BLaER1 treated with 17β-estradiol and CSF1 and Interleukin-3, amounts not matched to agents 10 nM and 100 nM (cell line): ENCODE data around the gene GFM1.

Experiments used
- H3K27ac ChIP-seq, 11 experiments: shearing (Covaris generic); formaldehyde crosslinking; 2 replicates each; pipeline ENCODE4 v1.8.1; 2022
- H3K27me3 ChIP-seq, 11 experiments: shearing (Covaris generic); formaldehyde crosslinking; 2 replicates each; pipeline ENCODE4 v1.8.1; 2022
- H3K36me3 ChIP-seq, 11 experiments: shearing (Covaris generic); formaldehyde crosslinking; 2 replicates each; pipeline ENCODE4 v1.8.1; 2022
- H3K4me1 ChIP-seq, 10 experiments: shearing (Covaris generic); formaldehyde crosslinking; 2 replicates each; pipeline ENCODE4 v1.8.1; 2022
- H3K4me2 ChIP-seq, 11 experiments: shearing (Covaris generic); formaldehyde crosslinking; 2 replicates each; pipeline ENCODE4 v1.8.1; 2022
- H3K4me3 ChIP-seq, 10 experiments: shearing (Covaris generic); formaldehyde crosslinking; 2 replicates each; pipeline ENCODE4 v1.8.1; 2022
- H3K9ac ChIP-seq, 11 experiments: shearing (Covaris generic); formaldehyde crosslinking; 2 replicates each; pipeline ENCODE4 v1.8.1; 2022
- H3K9me3 ChIP-seq, 11 experiments: shearing (Covaris generic); formaldehyde crosslinking; replicated peaks in 1 of 11; 2 replicates each; pipeline ENCODE4 v1.8.1; 2022
- H4K20me1 ChIP-seq, 11 experiments: shearing (Covaris generic); formaldehyde crosslinking; 2 replicates each; pipeline ENCODE4 v1.8.1; 2022
- Cebpa-rat ChIP-seq, 11 experiments: shearing (Covaris generic); IDR thresholded peaks; 2 replicates each; pipeline ENCODE4 v1.8.1; 2022

The GFM1 gene

GRCh38 chr3:158712443-158712842 is 68.1 kb downstream of the GFM1 start:
- no peak overlapping the region for H3K4me3 ChIP-seq
- H3K4me1 ChIP-seq: peaks cover 0 to 84% (median 2%) of the 10 kb centered on the region in 10 experiments; a peak in 9 of 20 replicates

GRCh38 chr3:158713094-158713499 is 68.8 kb downstream of the GFM1 start:
- no peak overlapping the region for H3K9ac ChIP-seq
- peak overlapping the region in 3 of 11 experiments; percentile 67 to 76 (median 73); a peak in 5 of 22 replicates for H3K27ac ChIP-seq
- peak overlapping the region in 3 of 11 experiments; percentile 73 to 86 (median 85); a peak in 6 of 22 replicates for H3K4me2 ChIP-seq
- no peak overlapping the region for H3K4me3 ChIP-seq
- H3K9me3 ChIP-seq: no peaks in the 10 kb centered on the region
- H3K36me3 ChIP-seq: peaks cover 2 to 75% (median 46%) of the 10 kb centered on the region in 11 experiments; a peak in 21 of 22 replicates
- no peaks in the 10 kb centered on the region for H3K27me3 ChIP-seq
- H4K20me1 ChIP-seq: peaks cover 0 to 16% (median 0%) of the 10 kb centered on the region in 11 experiments; a peak in 4 of 22 replicates
- TF ChIP-seq Cebpa-rat (IDR thresholded peaks at IDR 0.05): no peak
- H3K4me1 ChIP-seq: peaks cover 0 to 88% (median 2%) of the 10 kb centered on the region in 10 experiments; a peak in 9 of 20 replicates

More at GRCh38 chr3:158712443-158712842, 68.1 kb downstream of the GFM1 start:
- Histone ChIP-seq H3K4me2 (peak overlapping the region in 3 of 11 experiments; percentile 73 to 86 (median 85); a peak in 6 of 22 replicates), H3K27ac (peak overlapping the region in 3 of 11 experiments; percentile 67 to 76 (median 73); a peak in 5 of 22 replicates), H3K36me3 (peaks cover 9 to 82% (median 53%) of the 10 kb centered on the region in 11 experiments; a peak in 21 of 22 replicates), H4K20me1 (peaks cover 0 to 14% (median 0%) of the 10 kb centered on the region in 11 experiments; a peak in 4 of 22 replicates), H3K9ac (no peak overlapping the region; a peak in 1 of 22 replicates), H3K9me3 (no peaks in the 10 kb centered on the region), H3K27me3 (no peaks in the 10 kb centered on the region)
- no peak for TF ChIP-seq Cebpa-rat (IDR thresholded peaks at IDR 0.05)

GRCh38 chr3:158717576-158717975 is 73.2 kb downstream of the GFM1 start:
- TF ChIP-seq Cebpa-rat (IDR thresholded peaks at IDR 0.05): no peak
- no peaks in the 10 kb centered on the region for H3K27me3 ChIP-seq
- peaks cover 6 to 64% (median 19%) of the 10 kb centered on the region in 11 experiments; a peak in 19 of 22 replicates for H3K36me3 ChIP-seq
- peaks cover 0 to 16% (median 0%) of the 10 kb centered on the region in 11 experiments; a peak in 4 of 22 replicates for H4K20me1 ChIP-seq
- H3K9ac ChIP-seq: no peak overlapping the region
- H3K4me1 ChIP-seq: peaks cover 1 to 61% (median 6%) of the 10 kb centered on the region in 10 experiments; a peak in 16 of 20 replicates
- peaks cover 0 to 8% (median 0%) of the 10 kb centered on the region in 11 experiments; a peak in 3 of 22 replicates for H3K9me3 ChIP-seq
- H3K4me3 ChIP-seq: no peak overlapping the region
- peak overlapping the region in 2 of 11 experiments; percentile 46 to 64; a peak in 4 of 22 replicates for H3K4me2 ChIP-seq
- H3K27ac ChIP-seq: no peak overlapping the region

DNA sequence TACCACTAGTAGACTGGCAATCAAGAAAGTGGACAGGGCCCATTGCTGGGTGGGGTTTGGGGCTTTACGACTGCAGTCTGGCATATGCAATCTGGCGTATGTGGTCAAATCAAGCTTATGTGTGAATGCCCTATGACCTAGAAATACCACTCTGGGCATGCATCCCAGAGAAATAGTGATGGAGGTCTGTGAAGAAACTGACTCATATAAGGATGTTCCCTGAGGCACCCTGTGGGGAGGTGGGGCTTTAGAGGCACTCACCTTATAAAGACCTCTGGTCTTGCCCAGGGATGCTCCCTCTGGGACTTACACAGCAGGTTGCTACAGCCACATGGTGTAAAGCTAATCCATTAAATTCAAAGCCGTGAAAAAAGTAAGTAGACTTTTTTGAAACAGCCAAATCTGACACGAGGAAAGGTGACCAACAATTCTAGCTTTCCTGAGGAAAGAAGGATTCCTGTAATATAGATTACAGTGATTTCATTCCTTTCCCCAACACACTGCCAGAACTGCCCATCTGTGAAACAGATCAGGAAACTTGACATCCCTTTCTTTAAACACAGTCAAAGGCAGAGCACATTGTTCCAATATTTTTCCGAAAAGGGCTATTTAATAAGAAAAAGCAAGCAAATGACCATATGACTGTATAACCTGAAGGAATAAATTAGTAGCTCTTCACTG is 74.3 kb downstream of the GFM1 start:
- no peak for TF ChIP-seq Cebpa-rat (IDR thresholded peaks at IDR 0.05)
- Histone ChIP-seq H4K20me1 (peaks cover 0 to 16% (median 0%) of the 10 kb centered on the region in 11 experiments; a peak in 5 of 22 replicates), H3K9ac (no peak overlapping the region), H3K9me3 (peaks cover 0 to 8% (median 0%) of the 10 kb centered on the region in 11 experiments; a peak in 3 of 22 replicates), H3K27me3 (no peaks in the 10 kb centered on the region), H3K4me1 (peaks cover 7 to 61% (median 13%) of the 10 kb centered on the region in 10 experiments; a peak in 18 of 20 replicates), H3K27ac (no peak overlapping the region), H3K4me3 (no peak overlapping the region), H3K36me3 (peaks cover 6 to 53% (median 13%) of the 10 kb centered on the region in 11 experiments; a peak in 17 of 22 replicates), H3K4me2 (no peak overlapping the region)

- peaks cover 6 to 32% (median 13%) of the 10 kb centered on the region in 11 experiments; a peak in 17 of 22 replicates for H3K36me3 ChIP-seq
- peak overlapping the region in 8 of 11 experiments; percentile 29 to 82 (median 61); a peak in 8 of 22 replicates for H3K4me2 ChIP-seq
- peaks cover 7 to 49% (median 16%) of the 10 kb centered on the region in 10 experiments; a peak in 18 of 20 replicates for H3K4me1 ChIP-seq
- H3K9ac ChIP-seq: no peak overlapping the region
- peaks cover 0 to 8% (median 0%) of the 10 kb centered on the region in 11 experiments; a peak in 3 of 22 replicates for H3K9me3 ChIP-seq
- peaks cover 0 to 6% (median 0%) of the 10 kb centered on the region in 11 experiments; a peak in 3 of 22 replicates for H4K20me1 ChIP-seq
- TF ChIP-seq Cebpa-rat (IDR thresholded peaks at IDR 0.05): no peak
- H3K27me3 ChIP-seq: no peaks in the 10 kb centered on the region
- no peak overlapping the region for H3K4me3 ChIP-seq
- peak overlapping the region in 2 of 11 experiments; percentile 81 to 85; a peak in 4 of 22 replicates for H3K27ac ChIP-seq
Measured at GRCh38 chr3:158722108-158722507, 77.8 kb downstream of the GFM1 start.

DNA sequence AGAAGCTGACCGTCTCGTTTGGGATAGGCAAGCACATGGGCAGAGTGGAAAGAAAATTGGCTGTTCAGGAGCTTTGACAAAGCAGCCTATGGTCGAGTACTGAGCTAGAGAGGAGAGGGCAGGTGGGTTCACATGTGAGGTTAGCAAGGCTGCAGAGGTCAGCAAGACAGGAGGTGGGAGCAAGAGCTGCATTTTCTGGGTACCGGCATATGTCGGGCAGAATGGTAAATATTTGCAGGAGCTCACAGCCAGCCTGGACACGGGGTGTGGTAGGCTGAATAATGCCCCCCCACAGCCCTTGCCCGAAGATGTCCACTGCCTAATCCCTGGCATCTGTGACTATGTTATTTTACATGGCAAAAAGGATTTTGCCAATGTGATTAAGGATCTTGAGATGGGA is 79.7 kb downstream of the GFM1 start:
- Histone ChIP-seq H3K9ac (no peak overlapping the region), H3K4me1 (peaks cover 7 to 54% (median 22%) of the 10 kb centered on the region in 10 experiments; a peak in 19 of 20 replicates), H3K4me3 (no peak overlapping the region), H3K4me2 (peak overlapping the region in 2 of 11 experiments; percentile 68 to 82; a peak in 3 of 22 replicates), H3K27ac (peak overlapping the region in 3 of 11 experiments; percentile 81 to 85 (median 83); a peak in 6 of 22 replicates), H3K27me3 (no peaks in the 10 kb centered on the region), H3K36me3 (peaks cover 6 to 31% (median 13%) of the 10 kb centered on the region in 11 experiments; a peak in 17 of 22 replicates), H4K20me1 (peaks cover 0 to 4% (median 0%) of the 10 kb centered on the region in 11 experiments; a peak in 3 of 22 replicates), H3K9me3 (peaks cover 0 to 8% (median 0%) of the 10 kb centered on the region in 11 experiments; a peak in 3 of 22 replicates)
- TF ChIP-seq Cebpa-rat (IDR thresholded peaks at IDR 0.05): no peak

DNA sequence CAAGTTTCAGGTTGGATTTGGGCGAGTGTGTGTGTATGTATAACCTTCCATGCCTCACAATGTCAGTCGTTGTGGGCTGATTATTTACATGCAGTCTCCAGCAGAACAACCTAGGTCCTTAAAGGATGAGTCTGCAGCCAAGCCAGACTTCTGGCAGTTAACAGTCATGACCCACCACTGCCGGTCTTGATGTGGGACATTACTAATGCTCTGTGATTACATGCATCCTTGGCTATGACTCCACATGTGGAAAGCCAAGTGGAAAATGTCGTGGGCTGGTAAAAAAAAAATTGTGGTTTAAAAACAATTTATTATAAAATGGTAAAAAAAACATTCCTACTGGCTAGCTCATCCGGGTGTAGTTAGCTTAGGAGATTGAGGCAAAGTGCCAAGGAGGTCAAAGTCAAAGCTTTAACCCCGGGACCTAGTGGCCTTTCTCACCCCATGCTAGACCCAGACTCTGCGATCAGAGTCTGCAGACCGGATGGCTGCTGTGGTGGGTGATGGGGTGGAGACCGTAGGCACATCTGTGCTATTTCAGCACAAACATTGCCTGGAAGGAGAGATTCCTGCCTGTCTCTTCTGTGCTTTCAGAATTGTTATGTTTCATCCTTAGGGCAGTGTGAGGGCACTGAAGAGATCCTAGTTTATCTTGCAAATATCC is 81.2 kb downstream of the GFM1 start:
- H3K27me3 ChIP-seq: peaks cover 0 to 2% (median 0%) of the 10 kb centered on the region in 11 experiments; a peak in 2 of 22 replicates
- no peak overlapping the region for H3K4me3 ChIP-seq
- H3K9me3 ChIP-seq: peaks cover 0 to 11% (median 0%) of the 10 kb centered on the region in 11 experiments; a peak in 6 of 22 replicates
- TF ChIP-seq Cebpa-rat (IDR thresholded peaks at IDR 0.05): no peak
- H3K9ac ChIP-seq: peak overlapping the region in 1 of 11 experiments; percentile 21; a peak in 1 of 22 replicates
- H4K20me1 ChIP-seq: peaks cover 0 to 4% (median 0%) of the 10 kb centered on the region in 11 experiments; a peak in 3 of 22 replicates
- H3K36me3 ChIP-seq: peaks cover 6 to 18% (median 12%) of the 10 kb centered on the region in 11 experiments; a peak in 17 of 22 replicates
- peak overlapping the region in 1 of 11 experiments; percentile 32; a peak in 4 of 22 replicates for H3K27ac ChIP-seq
- H3K4me2 ChIP-seq: 0 out of 22 replicates have a peak overlapping the region, but pooled peaks of 2 of the 11 experiments have one; percentile 11 to 16
- peaks cover 7 to 54% (median 22%) of the 10 kb centered on the region in 10 experiments; a peak in 19 of 20 replicates for H3K4me1 ChIP-seq
